Kidney capillary endothelial cell (primary cell): ENCODE measurements around the gene CTNNA2.

Experiments used
- DNase-seq: peaks from one replicate; pipeline ENCODE4 v3.0.0-alpha.2; 2018; ENCODE audit warnings: low spot score

The CTNNA2 gene

GRCh38 chr2:80573167-80573566 is 1060.3 kb downstream of the CTNNA2 start:
- no peak for DNase-seq

GRCh38 chr2:80573950-80574349 is 1061.1 kb downstream of the CTNNA2 start:
- no peak for DNase-seq

GRCh38 chr2:80579756-80580155 is 1066.9 kb downstream of the CTNNA2 start:
- DNase-seq, result no peak

GRCh38 chr2:80591233-80591632 is 1078.4 kb downstream of the CTNNA2 start:
- DNase-seq, result no peak

GRCh38 chr2:80592106-80592505 is 1079.3 kb downstream of the CTNNA2 start:
- no peak for DNase-seq

GRCh38 chr2:80610108-80610507 is 1097.3 kb downstream of the CTNNA2 start:
- no peak for DNase-seq

GRCh38 chr2:80621656-80622055 is 1108.8 kb downstream of the CTNNA2 start:
- no peak for DNase-seq

GRCh38 chr2:80624062-80624461 is 1111.2 kb downstream of the CTNNA2 start:
- no peak for DNase-seq

- no peak for DNase-seq
Measured at GRCh38 chr2:80634590-80634989, 1121.7 kb downstream of the CTNNA2 start.

GRCh38 chr2:80638783-80639182 is 1125.9 kb downstream of the CTNNA2 start:
- DNase-seq, result no peak

GRCh38 chr2:80642465-80642864 is 1129.6 kb downstream of the CTNNA2 start:
- DNase-seq, result no peak

- DNase-seq, result no peak
Measured at GRCh38 chr2:80643598-80643997, 1130.7 kb downstream of the CTNNA2 start.

GRCh38 chr2:80651435-80651834 is 1138.6 kb downstream of the CTNNA2 start:
- DNase-seq, result no peak

- no peak for DNase-seq
Measured at GRCh38 chr2:80655265-80655664, 1142.4 kb downstream of the CTNNA2 start.

GRCh38 chr2:80670763-80671162 is 1157.9 kb downstream of the CTNNA2 start:
- DNase-seq, result no peak

- DNase-seq, result no peak
Measured at GRCh38 chr2:80687524-80687923, 1174.7 kb downstream of the CTNNA2 start.

GRCh38 chr2:80689106-80689505 is 1176.3 kb downstream of the CTNNA2 start:
- no peak for DNase-seq
